Lower leg skin (tissue), 4 donors: ENCODE measurements around the gene FAM240A. TPM values are rescaled to one million over a fixed set of nuclear protein-coding genes. Genes with fewer than 3 reads are reported as not detected.

Experiments used
- DNase-seq, 2 donors: peaks; one replicate each; pipeline ENCODE4 v3.0.0-alpha.2; 2019; ENCODE audit warnings: low spot score in 2 of 2
- H3K4me3 ChIP-seq: fragments of 200-600 bp; sonication (generic); 2 replicates; pipeline ENCODE4 v1.5.1; 2017; ENCODE audit warnings: mild to moderate bottlenecking, low read depth; ENCODE audit not compliant: poor library complexity, severe bottlenecking
- POLR2A ChIP-seq, 2 donors: fragments of 450-650 bp; IDR thresholded peaks; one replicate each; pipeline ENCODE4 v1.6.1; 2016 to 2017; ENCODE audit warnings: antibody characterized with exemption in 2 of 2, mild to moderate bottlenecking in 1 of 2, moderate library complexity in 1 of 2
- WGBS, 2 donors: methylation state at CpG; one replicate each; pipeline ENCODE4 v1.1.5; 2018; 5-methylcytosine and 5-hydroxymethylcytosine counted together
- intact Hi-C: fragments of 100-400 bp; cut with DNase I; formaldehyde crosslinking; loops from one replicate; pipeline ENCODE4 v1.15.0; 2023; ENCODE audit warnings: low total_unique reads
- total RNA-seq, 4 donors: library from RNA; depleted of rRNA; stranded (reverse); fragments of >200 nt; gene quantifications; one replicate each; pipeline ENCODE4 v1.1.0, GENCODE V29; 2016
- TF ChIP-seq, protein P1 (sequence below), 3 donors: fragments of 450-650 bp; IDR thresholded peaks; one replicate each; pipeline ENCODE4 v1.5.1; 2016; ENCODE audit warnings: antibody characterized with exemption in 3 of 3, mild to moderate bottlenecking in 3 of 3, moderate library complexity in 2 of 3

FAM240A gene
- total RNA-seq, 4 donors from 2014 or later, result 0.42 TPM; not detected in 3

DNA sequence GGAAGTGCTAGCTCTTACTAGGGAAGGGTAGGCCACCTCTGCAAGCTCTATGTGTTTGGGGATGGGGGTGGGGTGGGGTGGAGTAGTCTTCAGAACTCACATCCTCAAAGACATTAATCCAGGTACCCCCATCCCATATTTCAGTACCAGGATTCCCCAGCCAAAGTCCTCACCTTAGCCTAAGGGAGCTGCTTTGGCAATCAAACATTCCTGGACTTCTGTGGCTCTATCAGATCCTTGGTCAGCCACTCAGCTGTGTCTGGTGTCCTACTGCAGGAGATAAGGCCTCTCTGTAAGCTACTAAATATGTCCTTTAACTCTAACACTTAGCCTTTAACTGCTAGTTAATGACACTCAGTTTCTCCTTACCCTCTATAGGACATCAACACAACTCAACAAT, 26.9 kb downstream of the FAM240A start:
- no peak for DNase-seq
- intact Hi-C loops, result loop anchor here (10.0 kb wide), 1 partner anchor 154 kb away; no protein-coding TSS in a partner anchor
- TF ChIP-seq, protein P1, sequence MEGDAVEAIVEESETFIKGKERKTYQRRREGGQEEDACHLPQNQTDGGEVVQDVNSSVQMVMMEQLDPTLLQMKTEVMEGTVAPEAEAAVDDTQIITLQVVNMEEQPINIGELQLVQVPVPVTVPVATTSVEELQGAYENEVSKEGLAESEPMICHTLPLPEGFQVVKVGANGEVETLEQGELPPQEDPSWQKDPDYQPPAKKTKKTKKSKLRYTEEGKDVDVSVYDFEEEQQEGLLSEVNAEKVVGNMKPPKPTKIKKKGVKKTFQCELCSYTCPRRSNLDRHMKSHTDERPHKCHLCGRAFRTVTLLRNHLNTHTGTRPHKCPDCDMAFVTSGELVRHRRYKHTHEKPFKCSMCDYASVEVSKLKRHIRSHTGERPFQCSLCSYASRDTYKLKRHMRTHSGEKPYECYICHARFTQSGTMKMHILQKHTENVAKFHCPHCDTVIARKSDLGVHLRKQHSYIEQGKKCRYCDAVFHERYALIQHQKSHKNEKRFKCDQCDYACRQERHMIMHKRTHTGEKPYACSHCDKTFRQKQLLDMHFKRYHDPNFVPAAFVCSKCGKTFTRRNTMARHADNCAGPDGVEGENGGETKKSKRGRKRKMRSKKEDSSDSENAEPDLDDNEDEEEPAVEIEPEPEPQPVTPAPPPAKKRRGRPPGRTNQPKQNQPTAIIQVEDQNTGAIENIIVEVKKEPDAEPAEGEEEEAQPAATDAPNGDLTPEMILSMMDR (IDR thresholded peaks at IDR 0.05), result no peak
- TF ChIP-seq POLR2A (IDR thresholded peaks at IDR 0.05), result no peak

GRCh38 chr3:46640927-46641326, 28.6 kb downstream of the FAM240A start:
- WGBS, 2 donors, result 77 to 81% methylated on average over 3 of the region's 3 CpGs

More for the DNA sequence above, 26.9 kb downstream of the FAM240A start:
- no peak overlapping the region for H3K4me3 ChIP-seq

GRCh38 chr3:46642971-46643370, 30.6 kb downstream of the FAM240A start:
- intact Hi-C loops, result no loop called here
- TF ChIP-seq, protein P1 (IDR thresholded peaks at IDR 0.05), result no peak
- TF ChIP-seq POLR2A (IDR thresholded peaks at IDR 0.05), result no peak
- no peak overlapping the region for H3K4me3 ChIP-seq
- DNase-seq, result no peak
- WGBS, 2 donors, result 88 to 89% methylated on average over 6 of the region's 6 CpGs

More at GRCh38 chr3:46640927-46641326, 28.6 kb downstream of the FAM240A start:
- no peak overlapping the region for H3K4me3 ChIP-seq
- no peak for DNase-seq
- intact Hi-C loops, result no loop called here
- no peak for TF ChIP-seq POLR2A (IDR thresholded peaks at IDR 0.05)
- TF ChIP-seq, protein P1 (IDR thresholded peaks at IDR 0.05), result no peak

- WGBS, 2 donors, result 45 to 64% methylated on average over 1 of the region's 1 CpG
- DNase-seq, result no peak
- no peak overlapping the region for H3K4me3 ChIP-seq
- TF ChIP-seq POLR2A (IDR thresholded peaks at IDR 0.05), result no peak
- TF ChIP-seq, protein P1 (IDR thresholded peaks at IDR 0.05), result no peak
- intact Hi-C loops, result no loop called here
Measured at GRCh38 chr3:46643701-46644100, 31.4 kb downstream of the FAM240A start.

- 42 to 44% methylated on average over 6 of the region's 6 CpGs for WGBS, 2 donors
- H3K4me3 ChIP-seq, result no peak overlapping the region
- no peak for TF ChIP-seq POLR2A (IDR thresholded peaks at IDR 0.05)
- TF ChIP-seq, protein P1 (IDR thresholded peaks at IDR 0.05), result no peak
- peak in 1 of 2 donors; percentile 80 for DNase-seq
- intact Hi-C loops, result no loop called here
Measured at GRCh38 chr3:46646700-46647099, 34.4 kb downstream of the FAM240A start.

DNA sequence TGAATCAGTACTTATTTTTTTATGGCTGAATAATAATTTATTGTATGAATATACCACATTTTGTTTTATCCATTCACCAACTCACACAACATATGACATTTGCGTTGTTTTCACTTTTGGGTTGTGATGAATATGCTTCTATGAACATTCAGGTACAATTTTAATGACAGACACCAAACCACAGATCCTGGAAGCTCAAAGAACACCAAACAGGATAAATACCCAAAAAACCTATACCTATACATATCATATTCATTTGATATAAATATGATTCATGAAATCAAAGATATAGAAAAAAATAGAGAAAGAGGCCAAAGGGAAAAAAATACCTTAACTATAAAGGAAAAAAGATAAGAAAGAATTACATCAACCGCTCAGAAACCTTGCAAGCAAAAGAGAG, 35.8 kb downstream of the FAM240A start:
- no peak for TF ChIP-seq POLR2A (IDR thresholded peaks at IDR 0.05)
- TF ChIP-seq, protein P1 (IDR thresholded peaks at IDR 0.05), result no peak
- no peak for DNase-seq
- intact Hi-C loops, result no loop called here
- WGBS, 2 donors, result 49 to 73% methylated on average over 2 of the region's 2 CpGs
- no peak overlapping the region for H3K4me3 ChIP-seq
